Endothelial cell (in vitro differentiated cells): ENCODE results near the gene SENP7. TPM values are rescaled to one million over a fixed set of nuclear protein-coding genes. Genes with fewer than 3 reads are reported as not detected.

ENCODE experiments used
- DNase-seq: peaks from one replicate; pipeline ENCODE4 v3.0.0; 2021; ENCODE audit warnings: low spot score
- H3K27ac Mint-ChIP-seq: one replicate; pipeline ENCODE4 v1.8.0; 2021; ENCODE audit warnings: mixed read lengths, inconsistent platforms; ENCODE audit not compliant: unreplicated experiment
- H3K27me3 Mint-ChIP-seq: one replicate; pipeline ENCODE4 v1.8.0; 2021; ENCODE audit warnings: mild to moderate bottlenecking, moderate library complexity, mixed read lengths, inconsistent platforms; ENCODE audit not compliant: unreplicated experiment
- H3K36me3 Mint-ChIP-seq: one replicate; pipeline ENCODE4 v1.8.0; 2021; ENCODE audit warnings: mild to moderate bottlenecking, low read depth, mixed read lengths, inconsistent platforms; ENCODE audit not compliant: unreplicated experiment
- H3K4me1 Mint-ChIP-seq: one replicate; pipeline ENCODE4 v1.8.0; 2021; ENCODE audit warnings: mild to moderate bottlenecking, mixed read lengths, inconsistent platforms; ENCODE audit not compliant: unreplicated experiment
- H3K4me3 Mint-ChIP-seq: one replicate; pipeline ENCODE4 v1.8.0; 2021; ENCODE audit warnings: mild to moderate bottlenecking, mixed read lengths, inconsistent platforms; ENCODE audit not compliant: unreplicated experiment
- H3K9me3 Mint-ChIP-seq: one replicate; pipeline ENCODE4 v1.8.0; 2021; ENCODE audit warnings: mixed read lengths, inconsistent platforms; ENCODE audit not compliant: unreplicated experiment
- total RNA-seq: library from RNA; stranded (reverse); fragmentation: NEBNext Ultra II Directional; extraction: Animal tissue kit (Norgen Biotek cat#: 25700); gene quantifications from one replicate; pipeline ENCODE4 v1.2.1, GENCODE V29; 2021; ENCODE audit not compliant: unreplicated experiment
- TF ChIP-seq, protein P1 (sequence below): fragments of 200-600 bp; sonication (generic); IDR thresholded peaks from one replicate; pipeline ENCODE4 v1.5.0; 2021; ENCODE audit warnings: antibody characterized with exemption; ENCODE audit not compliant: unreplicated experiment

SENP7 gene
- total RNA-seq, 1 donor from 2014 or later, result 36.6 TPM

DNA sequence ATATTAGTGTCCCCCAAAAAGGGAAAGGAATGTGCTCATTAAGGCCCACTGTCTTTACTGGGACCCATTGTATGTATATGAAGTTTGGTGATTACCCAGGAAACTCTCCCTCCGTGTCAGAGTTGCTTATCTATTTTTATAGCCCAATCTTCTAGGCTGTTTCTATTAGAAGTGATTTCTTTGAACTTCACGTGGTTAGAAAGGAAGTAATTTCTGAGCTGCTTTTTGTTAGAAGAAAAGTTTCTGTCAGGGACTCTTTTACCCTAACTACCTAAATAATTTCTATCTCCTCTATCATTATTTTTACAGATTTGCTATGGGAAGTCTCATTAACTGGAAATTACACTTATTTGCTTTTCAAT lies 17.7 kb upstream of the SENP7 start:
- DNase-seq, result no peak
- Mint-ChIP-seq H3K27me3 (peaks cover 5% of the 10 kb centered on the region), H3K27ac (no peak overlapping the region), H3K9me3 (peaks cover 5% of the 10 kb centered on the region), H3K4me1 (peaks cover 17% of the 10 kb centered on the region), H3K4me3 (no peak overlapping the region), H3K36me3 (peaks cover 14% of the 10 kb centered on the region)
- TF ChIP-seq, protein P1, sequence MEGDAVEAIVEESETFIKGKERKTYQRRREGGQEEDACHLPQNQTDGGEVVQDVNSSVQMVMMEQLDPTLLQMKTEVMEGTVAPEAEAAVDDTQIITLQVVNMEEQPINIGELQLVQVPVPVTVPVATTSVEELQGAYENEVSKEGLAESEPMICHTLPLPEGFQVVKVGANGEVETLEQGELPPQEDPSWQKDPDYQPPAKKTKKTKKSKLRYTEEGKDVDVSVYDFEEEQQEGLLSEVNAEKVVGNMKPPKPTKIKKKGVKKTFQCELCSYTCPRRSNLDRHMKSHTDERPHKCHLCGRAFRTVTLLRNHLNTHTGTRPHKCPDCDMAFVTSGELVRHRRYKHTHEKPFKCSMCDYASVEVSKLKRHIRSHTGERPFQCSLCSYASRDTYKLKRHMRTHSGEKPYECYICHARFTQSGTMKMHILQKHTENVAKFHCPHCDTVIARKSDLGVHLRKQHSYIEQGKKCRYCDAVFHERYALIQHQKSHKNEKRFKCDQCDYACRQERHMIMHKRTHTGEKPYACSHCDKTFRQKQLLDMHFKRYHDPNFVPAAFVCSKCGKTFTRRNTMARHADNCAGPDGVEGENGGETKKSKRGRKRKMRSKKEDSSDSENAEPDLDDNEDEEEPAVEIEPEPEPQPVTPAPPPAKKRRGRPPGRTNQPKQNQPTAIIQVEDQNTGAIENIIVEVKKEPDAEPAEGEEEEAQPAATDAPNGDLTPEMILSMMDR, result no peak

DNA sequence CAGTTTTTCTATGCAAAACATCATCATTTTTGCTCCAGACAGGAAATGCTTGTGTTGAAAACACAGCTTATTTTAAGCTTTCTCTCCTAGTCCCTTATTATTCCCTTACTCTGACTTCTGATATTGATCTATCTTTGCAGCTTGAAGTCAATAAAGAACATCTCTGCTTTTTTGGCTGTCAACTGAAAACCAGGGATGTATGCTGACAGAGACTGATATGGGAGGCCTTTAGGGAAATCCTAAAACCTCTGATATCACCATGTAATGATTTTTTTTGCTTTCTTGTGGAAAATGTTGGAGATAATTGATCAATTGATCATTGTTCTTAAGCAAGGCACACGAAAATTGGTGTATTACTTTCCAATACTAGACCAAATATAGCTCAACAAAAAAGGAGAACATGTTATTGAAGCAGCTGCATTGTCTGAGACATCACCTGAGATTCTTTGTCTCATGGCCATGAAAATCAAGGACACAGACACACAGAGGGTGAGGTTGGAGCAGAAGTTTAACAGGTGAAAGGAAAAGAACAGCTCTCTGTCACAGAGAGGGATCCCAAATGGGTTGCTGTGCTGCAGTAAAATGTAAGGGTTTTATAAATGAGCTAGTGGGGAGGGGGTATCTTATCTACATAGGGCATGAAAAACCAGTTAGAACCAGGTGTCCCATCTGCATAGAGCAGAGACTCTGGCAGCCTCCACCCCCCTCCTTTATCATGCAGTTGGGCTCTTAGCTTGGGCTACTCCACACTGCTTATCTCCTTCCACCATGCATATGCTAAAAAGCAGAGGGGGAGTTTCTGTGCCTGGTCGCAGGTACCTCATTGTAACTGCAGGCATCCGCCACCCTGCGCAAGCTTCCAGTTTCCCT lies 17.0 kb upstream of the SENP7 start:
- peaks cover 17% of the 10 kb centered on the region for H3K4me1 Mint-ChIP-seq
- H3K27me3 Mint-ChIP-seq, result peaks cover 7% of the 10 kb centered on the region
- DNase-seq, result no peak
- TF ChIP-seq, protein P1, result no peak
- H3K9me3 Mint-ChIP-seq, result peaks cover 5% of the 10 kb centered on the region
- peaks cover 14% of the 10 kb centered on the region for H3K36me3 Mint-ChIP-seq
- H3K4me3 Mint-ChIP-seq, result no peak overlapping the region
- no peak overlapping the region for H3K27ac Mint-ChIP-seq

DNA sequence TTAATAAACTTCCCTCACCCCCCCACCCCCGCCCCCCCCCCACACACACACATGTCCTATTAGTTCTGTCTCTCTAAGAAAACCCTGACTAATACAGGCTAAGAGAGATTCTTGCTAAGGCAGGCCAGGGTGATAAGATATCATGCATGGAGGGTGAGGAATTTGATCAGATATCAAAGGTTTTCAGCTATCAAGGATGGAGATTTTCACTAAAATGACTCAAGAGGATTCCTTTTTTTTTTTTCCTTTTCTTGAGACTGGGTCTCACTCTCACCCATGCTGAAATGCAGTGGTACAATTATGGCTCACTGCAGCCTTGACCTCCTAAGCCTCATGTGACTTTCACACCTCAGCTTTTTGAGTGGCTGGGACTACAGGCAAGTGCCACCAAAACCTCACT lies 14.9 kb upstream of the SENP7 start:
- peaks cover 9% of the 10 kb centered on the region for H3K27me3 Mint-ChIP-seq
- peaks cover 17% of the 10 kb centered on the region for H3K4me1 Mint-ChIP-seq
- DNase-seq, result no peak
- no peak overlapping the region for H3K4me3 Mint-ChIP-seq
- no peak overlapping the region for H3K27ac Mint-ChIP-seq
- TF ChIP-seq, protein P1, result no peak
- H3K36me3 Mint-ChIP-seq, result peaks cover 14% of the 10 kb centered on the region
- peaks cover 5% of the 10 kb centered on the region for H3K9me3 Mint-ChIP-seq

DNA sequence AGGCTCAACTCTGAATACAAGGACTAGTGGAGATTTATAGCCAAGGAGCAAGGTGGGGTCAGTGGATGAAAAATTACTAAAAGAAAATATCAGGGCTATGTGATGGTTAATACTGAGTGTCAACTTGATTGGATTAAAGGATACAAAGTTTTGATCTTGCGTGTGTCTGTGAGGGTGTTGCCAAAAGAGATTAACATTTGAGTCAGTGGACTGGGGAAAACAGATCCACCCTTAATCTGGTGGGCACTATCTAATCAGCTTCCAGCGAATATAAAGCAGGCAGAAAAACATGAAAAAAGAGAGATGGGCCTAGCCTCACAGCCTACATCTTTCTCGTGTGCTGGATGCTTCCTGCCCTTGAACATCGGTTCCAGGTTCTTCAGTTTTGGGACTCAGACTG lies 14.4 kb upstream of the SENP7 start:
- peaks cover 9% of the 10 kb centered on the region for H3K27me3 Mint-ChIP-seq
- H3K4me3 Mint-ChIP-seq, result no peak overlapping the region
- H3K4me1 Mint-ChIP-seq, result peaks cover 15% of the 10 kb centered on the region
- peaks cover 14% of the 10 kb centered on the region for H3K36me3 Mint-ChIP-seq
- no peak for DNase-seq
- H3K9me3 Mint-ChIP-seq, result peaks cover 5% of the 10 kb centered on the region
- TF ChIP-seq, protein P1, result no peak
- H3K27ac Mint-ChIP-seq, result no peak overlapping the region

DNA sequence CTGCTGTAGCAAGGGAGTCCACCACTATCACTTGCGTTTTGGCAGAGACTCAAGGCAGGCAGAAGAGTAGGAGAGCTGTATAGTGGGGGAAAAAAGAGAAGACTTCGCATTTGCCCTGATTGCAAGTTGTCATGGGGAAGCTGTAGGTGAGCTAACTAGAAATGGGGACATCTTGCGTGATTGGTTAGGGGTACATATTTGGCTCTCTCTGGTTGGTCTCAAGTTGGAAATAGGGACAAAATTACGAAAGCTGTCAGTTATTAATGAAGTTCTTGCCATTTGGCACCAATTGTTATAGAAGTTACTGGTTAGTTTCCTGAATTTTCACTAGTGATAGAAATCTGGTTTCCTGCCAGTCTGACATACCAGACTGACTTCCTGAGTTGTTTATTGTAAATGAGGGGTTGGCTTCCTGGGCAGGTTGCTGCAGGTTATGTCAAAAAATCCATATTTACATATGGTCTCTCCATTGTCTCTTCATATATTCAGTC lies 8.2 kb upstream of the SENP7 start:
- H3K27ac Mint-ChIP-seq, result peak overlapping the region; percentile 97
- no peak for DNase-seq
- H3K4me1 Mint-ChIP-seq, result peaks cover 29% of the 10 kb centered on the region
- peak overlapping the region; percentile 2 for H3K4me3 Mint-ChIP-seq
- no peaks in the 10 kb centered on the region for H3K9me3 Mint-ChIP-seq
- peaks cover 3% of the 10 kb centered on the region for H3K36me3 Mint-ChIP-seq
- peaks cover 4% of the 10 kb centered on the region for H3K27me3 Mint-ChIP-seq
- TF ChIP-seq, protein P1, result no peak
